Activated effector memory CD4-positive, alpha-beta T cell treated with Interleukin-2 at 50 U/mL for 16 hours (primary cell): ENCODE measurements around the gene DRC7.
"Not testable (repeated sequence)": the region's sequence is repeated elsewhere in the genome, so short reads cannot be mapped to it uniquely, and the experiment has no call there.

ENCODE experiments used
- DNase-seq: peaks from one replicate; pipeline ENCODE4 v3.0.0-alpha.2; 2020

The DRC7 gene

GRCh38 chr16:57766714-57767348, 72.2 kb downstream of the DRC7 start:
- DNase-seq, result no peak

DNA sequence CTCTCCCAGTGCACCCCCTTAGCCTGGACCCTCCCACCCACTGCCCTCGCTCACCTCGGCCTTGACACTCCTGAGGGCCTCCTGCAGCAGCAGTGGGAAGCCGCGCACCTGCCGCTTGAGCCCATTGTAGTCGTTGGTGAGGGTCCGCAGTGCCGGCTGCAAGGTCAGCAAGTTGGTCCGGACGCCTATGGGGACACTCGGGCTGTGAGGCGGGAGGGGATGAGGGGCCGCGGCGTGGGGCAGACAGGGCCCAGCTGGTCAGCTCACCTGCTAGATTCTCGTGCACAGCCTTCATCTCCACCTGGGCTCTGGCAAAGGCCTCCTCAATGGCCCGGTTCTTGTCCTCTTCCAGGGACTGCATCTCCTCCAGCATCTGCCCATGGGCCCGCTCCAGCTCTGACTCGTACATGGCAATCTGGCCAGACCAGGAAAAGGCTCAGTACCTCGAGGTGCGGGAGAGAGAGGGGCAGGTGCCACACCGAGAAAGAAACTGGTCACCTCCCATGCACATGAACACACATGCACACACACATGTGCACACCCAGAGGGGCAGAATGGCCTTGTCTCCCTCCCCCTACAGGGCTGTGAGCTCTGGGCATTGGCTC, 75.0 kb downstream of the DRC7 start:
- no peak for DNase-seq

GRCh38 chr16:57770361-57770760, 75.8 kb downstream of the DRC7 start:
- no peak for DNase-seq

DNA sequence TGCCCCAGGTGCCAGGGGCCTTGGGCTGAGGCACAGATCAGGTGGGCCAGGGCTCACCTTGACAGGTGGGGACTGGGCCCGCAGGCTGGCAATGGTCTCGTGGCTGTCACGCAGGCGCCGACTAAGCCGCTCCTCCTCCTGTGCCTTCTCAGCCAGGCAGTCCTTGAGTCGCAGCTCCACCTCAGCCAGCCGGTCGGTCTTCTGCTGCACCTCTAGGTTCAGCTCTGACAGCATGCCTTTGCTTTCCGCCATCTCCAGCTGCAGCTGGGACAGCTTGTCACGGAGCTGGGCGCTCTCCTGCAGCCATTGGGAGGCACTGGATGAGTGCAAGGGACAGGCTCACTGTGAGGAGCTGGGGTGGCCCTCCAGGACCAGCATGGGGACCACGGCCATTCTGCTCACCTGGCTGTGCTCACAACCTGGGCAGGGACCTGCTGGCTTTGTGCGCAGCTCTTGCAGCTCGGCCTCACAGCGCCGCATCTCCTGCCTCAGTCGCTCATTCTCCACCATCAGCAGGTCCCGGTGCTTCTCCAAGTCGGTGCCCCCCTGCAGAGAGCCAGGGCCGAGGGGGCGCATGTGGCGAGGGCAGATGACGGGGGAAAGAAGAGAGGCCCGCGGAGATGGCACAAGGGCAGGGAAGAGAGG, 76.7 kb downstream of the DRC7 start:
- DNase-seq, result no peak

- no peak for DNase-seq
Measured at GRCh38 chr16:57773019-57773418, 78.4 kb downstream of the DRC7 start.

- DNase-seq, result no peak
Measured at GRCh38 chr16:57773655-57774295, 79.2 kb downstream of the DRC7 start.

DNA sequence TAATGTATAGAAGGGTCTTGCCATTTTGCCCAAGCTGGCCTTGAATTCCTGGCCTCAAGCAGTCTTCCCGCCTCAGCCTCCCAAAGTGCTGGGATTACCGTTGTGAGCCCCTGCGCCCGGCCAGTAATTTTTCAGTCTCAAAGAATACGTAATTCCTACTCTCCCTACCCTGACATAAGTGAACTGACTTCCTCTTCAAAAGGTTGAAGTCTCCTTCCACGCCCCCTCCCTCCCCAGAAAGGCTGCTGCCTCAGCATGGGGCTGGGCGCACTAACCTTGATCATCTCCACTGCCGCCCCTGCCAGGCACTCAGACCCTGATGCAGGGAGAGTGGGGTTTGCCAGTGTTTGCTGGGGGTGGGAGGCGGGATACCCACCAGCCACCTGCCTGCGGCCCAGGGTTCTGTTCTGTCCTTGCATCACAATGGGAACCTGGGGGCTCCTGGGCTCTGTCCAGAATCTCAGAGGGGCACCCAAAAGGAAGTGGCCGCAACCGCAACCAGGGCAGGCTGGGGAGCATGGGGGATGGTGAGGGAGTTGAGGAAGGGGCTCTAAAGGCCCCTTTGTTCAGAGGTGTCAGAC, 80.2 kb downstream of the DRC7 start:
- DNase-seq, result no peak

DNA sequence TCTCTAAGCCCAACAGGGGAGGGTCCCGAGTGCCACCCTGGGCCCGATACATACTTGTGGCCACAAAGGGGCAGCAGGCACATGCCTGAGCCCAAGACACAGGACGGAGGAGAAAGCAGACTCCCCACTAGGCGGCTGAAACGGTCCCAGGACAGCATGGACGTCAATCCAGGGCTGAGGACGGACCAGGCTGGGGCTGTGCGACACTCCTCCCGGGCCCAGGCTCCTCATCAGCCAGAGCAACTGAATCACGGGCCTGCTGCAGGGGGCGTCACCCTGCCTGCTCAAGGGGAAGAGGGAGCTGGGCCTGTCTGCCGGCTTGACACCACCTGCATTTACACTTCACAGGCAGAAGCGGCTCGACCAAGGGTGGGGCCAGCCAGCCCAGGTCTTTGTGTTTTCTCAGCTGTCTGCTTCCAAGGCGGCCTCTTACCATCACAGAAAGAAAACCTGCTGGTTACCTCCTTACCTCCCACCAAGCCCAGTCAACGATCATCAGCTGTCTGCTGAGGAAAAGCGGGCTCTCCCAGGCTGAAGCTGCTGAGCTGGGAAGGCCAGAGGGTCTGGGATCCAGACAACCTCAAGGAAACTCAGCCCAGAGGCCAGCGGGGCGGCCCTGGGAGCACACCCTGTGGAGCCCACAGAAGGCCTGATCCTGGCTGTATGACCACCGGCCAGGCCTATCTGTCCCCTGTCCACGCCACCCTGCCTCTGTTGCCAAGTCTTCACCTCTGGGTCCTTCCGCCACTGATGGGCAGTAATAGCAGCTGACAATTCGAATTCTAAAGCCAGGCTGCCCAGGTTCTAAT, 81.3 kb downstream of the DRC7 start:
- DNase-seq, result no peak

DNA sequence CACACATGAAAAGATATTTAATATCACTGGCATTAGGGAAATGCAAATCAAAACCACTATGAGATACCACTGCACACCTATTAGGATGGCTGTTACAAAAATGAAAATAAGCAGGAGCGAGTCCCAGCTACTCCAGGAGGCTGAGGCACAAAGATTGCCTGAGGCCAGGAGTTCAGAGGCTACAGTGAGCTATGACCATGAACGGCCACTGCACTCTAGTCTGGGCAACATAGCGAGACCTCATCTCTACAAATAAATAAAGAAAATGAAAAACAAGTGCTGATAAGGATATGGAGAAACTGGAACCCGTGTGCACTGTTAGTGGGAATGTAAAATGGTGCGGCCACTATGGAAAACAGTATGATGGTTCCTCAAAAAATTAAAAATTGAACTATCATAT, 84.1 kb downstream of the DRC7 start:
- no peak for DNase-seq

DNA sequence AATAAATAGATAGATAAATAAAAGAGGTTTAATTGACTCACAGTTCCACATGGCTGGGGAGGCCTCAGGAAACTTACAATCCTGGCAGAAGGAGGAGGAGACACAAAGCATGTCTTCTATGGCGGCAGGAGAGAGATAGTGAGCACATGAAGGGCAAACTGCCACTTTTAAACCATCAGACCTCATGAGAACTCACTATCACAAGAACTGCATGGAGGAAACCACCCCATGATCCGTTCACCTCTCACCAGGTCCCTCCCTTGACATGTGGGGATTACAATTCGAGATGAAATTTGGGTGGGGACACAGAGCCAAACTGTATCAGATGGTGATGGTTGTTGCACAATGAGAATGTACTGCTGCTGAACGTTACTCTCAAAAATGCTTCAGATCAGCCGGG, 85.2 kb downstream of the DRC7 start:
- not testable (repeated sequence) for DNase-seq

DNA sequence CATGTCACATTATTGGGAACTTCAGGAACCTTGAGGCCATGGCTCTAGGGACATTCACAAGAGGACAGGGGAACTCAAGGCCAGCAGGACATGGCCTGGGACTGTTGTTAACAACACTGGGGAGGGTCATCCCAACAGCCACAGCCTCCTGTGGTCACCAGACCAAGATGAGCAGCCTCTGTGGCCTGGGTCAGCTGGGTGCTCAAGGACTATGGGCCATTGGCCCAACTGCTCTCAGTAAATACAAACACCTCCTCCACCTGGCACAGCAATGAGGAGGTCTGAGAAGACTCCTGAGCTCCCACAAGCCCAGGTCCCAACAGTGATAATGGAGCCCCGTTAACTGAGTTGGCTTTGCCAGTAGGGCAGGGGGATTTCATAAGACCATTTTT, 86.7 kb downstream of the DRC7 start:
- DNase-seq, result no peak
